Ascending aorta (tissue), 2 donors: Measurements from ENCODE around the gene CPA1. TPM values are rescaled to one million over a fixed set of nuclear protein-coding genes. Genes with fewer than 3 reads are reported as not detected.

Experiments
- DNase-seq, 2 donors: peaks; one replicate each; pipeline ENCODE4 v3.0.0-alpha.2; 2019; ENCODE audit warnings: low spot score in 2 of 2
- H3K27ac ChIP-seq, 2 donors: fragments of 200-600 bp; sonication (generic); one replicate each; pipeline ENCODE4 v1.5.1; 2016 to 2017; ENCODE audit warnings: mild to moderate bottlenecking in 1 of 2
- H3K27me3 ChIP-seq: fragments of 200-600 bp; sonication (generic); one replicate; pipeline ENCODE4 v1.5.1; 2017
- H3K36me3 ChIP-seq, 2 donors: fragments of 200-600 bp; sonication (generic); one replicate each; pipeline ENCODE4 v1.5.1; 2016
- H3K4me1 ChIP-seq, 2 donors: fragments of 200-600 bp; sonication (generic); one replicate each; pipeline ENCODE4 v1.5.1; 2016 to 2017; ENCODE audit warnings: mild to moderate bottlenecking in 1 of 2
- H3K4me3 ChIP-seq, 2 donors: fragments of 200-600 bp; sonication (generic); one replicate each; pipeline ENCODE4 v1.5.1; 2016 to 2017; ENCODE audit warnings: mild to moderate bottlenecking in 1 of 2
- H3K9me3 ChIP-seq, 2 donors: fragments of 200-600 bp; sonication (generic); one replicate each; pipeline ENCODE4 v1.5.1; 2016
- CTCF ChIP-seq, 3 experiments: fragments of 200-600 bp in 2 of 3; fragments of 450-650 bp in 1 of 3; sonication (generic) in 2 of 3; IDR thresholded peaks; one replicate each; pipeline ENCODE4 v1.5.1; 2016 to 2019; ENCODE audit warnings: antibody characterized with exemption in 3 of 3, mild to moderate bottlenecking in 1 of 3, moderate library complexity in 1 of 3
- intact Hi-C: fragments of 100-400 bp; cut with DNase I; formaldehyde crosslinking; loops from one replicate; pipeline ENCODE4 v1.15.1; 2023
- total RNA-seq: library from RNA; depleted of rRNA; stranded (reverse); fragments of >200 nt; gene quantifications from one replicate; pipeline ENCODE4 v1.1.0, GENCODE V29; 2016

CPA1 gene
- total RNA-seq, 1 donor from 2014 or later, result not detected

GRCh38 chr7:130420943-130421578 lies 40.8 kb downstream of the CPA1 start:
- intact Hi-C loops, result no loop called here
- H3K27ac ChIP-seq, result no peak overlapping the region
- no peaks in the 10 kb centered on the region for H3K9me3 ChIP-seq
- no peak for DNase-seq
- TF ChIP-seq CTCF (IDR thresholded peaks at IDR 0.05), result no peak
- H3K27me3 ChIP-seq, result no peaks in the 10 kb centered on the region
- no peaks in the 10 kb centered on the region for H3K36me3 ChIP-seq
- no peaks in the 10 kb centered on the region for H3K4me1 ChIP-seq
- H3K4me3 ChIP-seq, result no peak overlapping the region

- no peak overlapping the region for H3K27ac ChIP-seq
Observed at GRCh38 chr7:130421684-130422083, 41.4 kb downstream of the CPA1 start.

GRCh38 chr7:130423501-130424037 lies 43.3 kb downstream of the CPA1 start:
- no peak for TF ChIP-seq CTCF (IDR thresholded peaks at IDR 0.05)
- Histone ChIP-seq H3K27ac (no peak overlapping the region), H3K4me3 (no peak overlapping the region), H3K9me3 (no peaks in the 10 kb centered on the region), H3K4me1 (no peaks in the 10 kb centered on the region), H3K36me3 (no peaks in the 10 kb centered on the region), H3K27me3 (no peaks in the 10 kb centered on the region)
- no peak for DNase-seq
- intact Hi-C loops, result no loop called here

More at GRCh38 chr7:130421684-130422083, 41.4 kb downstream of the CPA1 start:
- TF ChIP-seq CTCF (IDR thresholded peaks at IDR 0.05), result no peak
- H3K4me1 ChIP-seq, result no peaks in the 10 kb centered on the region
- no peaks in the 10 kb centered on the region for H3K27me3 ChIP-seq
- H3K9me3 ChIP-seq, result no peaks in the 10 kb centered on the region
- no peak overlapping the region for H3K4me3 ChIP-seq
- no peak for DNase-seq
- H3K36me3 ChIP-seq, result no peaks in the 10 kb centered on the region
- intact Hi-C loops, result no loop called here

- no peaks in the 10 kb centered on the region for H3K9me3 ChIP-seq
- H3K27ac ChIP-seq, result no peak overlapping the region
- DNase-seq, result no peak
- TF ChIP-seq CTCF (IDR thresholded peaks at IDR 0.05), result no peak
- intact Hi-C loops, result no loop called here
- no peaks in the 10 kb centered on the region for H3K4me1 ChIP-seq
- no peaks in the 10 kb centered on the region for H3K36me3 ChIP-seq
- H3K4me3 ChIP-seq, result no peak overlapping the region
- H3K27me3 ChIP-seq, result no peaks in the 10 kb centered on the region
Observed at GRCh38 chr7:130425796-130426195, 45.5 kb downstream of the CPA1 start.

- no peak overlapping the region for H3K27ac ChIP-seq
- no peaks in the 10 kb centered on the region for H3K9me3 ChIP-seq
- DNase-seq, result no peak
- H3K4me3 ChIP-seq, result no peak overlapping the region
- TF ChIP-seq CTCF (IDR thresholded peaks at IDR 0.05), result no peak
- no peaks in the 10 kb centered on the region for H3K27me3 ChIP-seq
- no peaks in the 10 kb centered on the region for H3K4me1 ChIP-seq
- no peaks in the 10 kb centered on the region for H3K36me3 ChIP-seq
- intact Hi-C loops, result no loop called here
Observed at GRCh38 chr7:130426564-130426963, 46.3 kb downstream of the CPA1 start.
